GM21723 (cell line): ENCODE results near the gene EIPR1.

ENCODE experiments used
- ATAC-seq: cut with Tn5 transposase; IDR thresholded peaks from one replicate; pipeline ENCODE4 v1.9.1; 2021; ENCODE audit warnings: mild to moderate bottlenecking, moderate library complexity; ENCODE audit not compliant: unreplicated experiment

EIPR1 gene

DNA sequence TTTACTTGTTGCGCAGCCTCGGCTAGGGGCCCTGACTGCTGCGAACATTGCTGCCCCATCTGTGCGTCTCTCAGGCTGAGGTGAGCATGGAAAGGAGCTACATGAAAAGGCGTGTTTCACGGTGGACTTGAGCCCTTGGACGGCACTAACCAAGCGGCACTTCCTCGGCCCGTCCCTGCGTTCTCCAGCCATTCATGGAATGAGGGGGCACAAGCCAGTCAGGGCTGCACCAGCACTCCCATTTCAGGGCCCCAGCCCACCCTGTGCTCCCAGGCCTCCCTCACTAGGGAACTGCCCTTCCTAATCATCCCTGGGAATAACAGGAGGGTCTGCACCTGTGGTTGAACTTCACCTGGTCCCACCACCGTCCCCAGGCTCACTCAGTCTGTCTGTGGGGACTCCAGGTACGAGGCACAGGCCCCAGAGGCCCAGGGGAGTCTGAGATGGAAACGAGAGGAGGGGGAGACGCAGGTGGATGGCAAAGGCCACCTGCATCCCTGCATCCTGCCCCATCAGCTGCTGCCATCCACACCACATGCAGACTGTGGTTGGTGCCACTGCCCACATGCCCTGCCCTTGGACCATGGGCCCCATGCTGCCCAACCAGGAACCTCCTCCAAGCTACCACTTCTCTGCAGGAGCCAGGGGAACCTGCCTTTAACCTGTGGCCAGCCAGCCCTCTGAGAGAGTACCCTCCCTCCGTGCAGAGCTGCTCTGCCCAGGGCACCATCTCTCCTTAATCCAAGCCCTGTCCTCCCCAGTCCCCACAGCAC, 99.7 kb downstream of the EIPR1 start:
- no peak for ATAC-seq

DNA sequence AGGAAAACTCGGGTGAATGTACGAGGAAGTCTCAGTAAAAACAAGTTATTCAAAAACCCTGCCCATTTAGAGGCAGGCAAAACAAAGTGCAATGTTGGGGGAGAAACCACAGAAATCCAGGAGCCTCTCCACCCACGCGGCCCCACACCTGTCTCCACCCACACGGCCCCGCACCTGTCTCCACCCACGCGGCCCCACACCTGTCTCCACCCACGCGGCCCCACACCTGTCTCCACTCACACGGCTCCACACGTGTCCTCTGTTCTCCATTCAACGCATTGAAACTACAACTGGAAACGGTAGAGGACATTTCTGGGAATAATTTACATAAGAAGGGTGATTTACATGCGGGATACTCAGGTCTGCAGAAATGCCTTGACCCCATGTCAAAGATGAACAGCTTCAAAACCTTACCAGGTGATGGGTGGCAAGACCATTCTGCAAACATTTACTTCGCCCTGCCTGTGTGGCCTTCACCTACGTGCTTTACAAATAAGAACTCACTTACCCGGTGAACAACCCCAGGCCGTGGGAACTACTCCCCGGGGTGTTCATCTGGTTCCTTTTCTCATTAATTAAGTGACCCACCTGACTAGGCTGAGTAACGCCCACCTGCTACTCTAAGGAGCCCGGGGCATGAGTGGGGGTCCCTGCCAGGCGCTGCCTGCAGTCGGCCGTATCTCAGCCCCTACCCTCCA, 100.4 kb downstream of the EIPR1 start:
- ATAC-seq, result no peak

DNA sequence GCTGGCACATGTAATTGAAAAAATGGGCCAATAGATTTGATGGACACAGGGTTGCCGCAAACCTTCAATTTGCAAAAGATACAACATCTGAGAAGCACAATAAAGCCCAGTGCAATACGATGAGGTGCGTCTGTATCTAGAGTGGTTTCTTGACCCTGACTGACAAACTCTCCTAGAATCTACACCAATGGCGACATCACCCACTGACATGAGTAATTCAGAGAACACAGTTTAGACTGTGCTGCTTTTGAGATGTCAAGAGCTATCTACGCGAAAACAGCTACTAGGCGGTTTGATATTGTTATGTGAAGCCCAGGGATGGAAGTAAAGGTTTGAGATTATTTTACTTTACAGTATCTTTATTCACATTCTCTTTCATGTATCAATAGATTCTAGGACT, 104.9 kb downstream of the EIPR1 start:
- no peak for ATAC-seq

DNA sequence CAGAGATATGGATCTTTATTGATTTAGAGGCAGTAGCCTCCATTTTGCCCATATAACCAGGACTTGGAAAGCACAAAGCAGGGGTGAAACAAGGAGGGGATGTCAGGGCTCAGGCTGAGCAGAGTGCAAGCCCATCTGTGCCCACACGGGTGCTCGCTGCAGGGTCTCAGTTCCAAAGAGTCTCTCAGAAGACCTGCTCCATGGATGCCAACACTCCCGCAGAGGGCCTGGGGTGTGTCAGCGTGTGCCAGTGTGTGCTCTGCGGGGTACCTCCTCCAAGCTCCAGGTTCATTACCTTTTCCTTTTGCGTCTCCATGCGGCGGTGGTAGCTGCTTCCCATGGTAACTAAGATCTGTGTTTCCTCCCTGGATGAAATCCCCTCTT, 107.5 kb downstream of the EIPR1 start:
- no peak for ATAC-seq

DNA sequence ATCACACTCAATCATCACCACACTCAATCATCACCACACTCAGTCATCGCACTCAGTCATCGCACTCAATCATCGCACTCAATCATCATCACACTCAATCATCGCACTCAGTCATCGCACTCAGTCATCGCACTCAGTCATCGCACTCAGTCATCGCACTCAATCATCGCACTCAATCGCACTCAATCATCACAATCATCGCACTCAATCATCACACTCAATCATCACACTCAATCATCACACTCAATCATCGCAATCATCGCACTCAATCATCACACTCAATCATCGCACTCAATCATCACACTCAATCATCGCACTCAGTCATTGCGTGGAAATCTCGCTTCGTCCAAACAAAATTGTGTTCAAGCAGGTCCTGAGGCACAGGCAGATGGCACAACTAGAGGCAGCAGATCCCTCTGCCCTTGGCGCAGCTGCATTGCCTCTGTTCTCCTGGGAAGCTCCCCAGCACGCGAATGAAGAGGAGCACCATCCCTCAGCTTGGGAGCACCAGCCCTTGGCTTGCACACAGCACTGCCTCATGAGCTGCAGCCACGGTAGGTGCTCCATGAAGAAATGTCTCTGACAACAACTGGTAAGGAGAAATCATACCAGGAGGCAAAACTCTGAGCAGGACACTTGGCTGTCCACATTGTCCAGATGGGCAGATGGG, 108.1 kb downstream of the EIPR1 start:
- no peak for ATAC-seq

DNA sequence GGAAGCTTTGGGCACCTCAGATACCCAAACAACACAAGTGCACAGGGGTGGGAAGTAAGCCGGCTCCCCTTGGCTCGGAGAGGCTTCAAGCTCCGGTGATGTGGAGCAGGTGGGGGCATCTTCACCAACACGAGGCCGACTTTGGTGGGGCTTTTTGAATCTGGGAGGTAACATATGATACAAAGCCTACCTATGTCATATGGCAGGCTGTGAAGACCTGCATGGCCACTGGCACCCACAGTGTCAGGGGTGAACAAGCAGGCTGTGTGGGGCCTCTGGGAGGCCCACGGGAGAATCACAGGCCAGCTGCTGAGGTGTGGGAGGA, 109.0 kb downstream of the EIPR1 start:
- no peak for ATAC-seq

DNA sequence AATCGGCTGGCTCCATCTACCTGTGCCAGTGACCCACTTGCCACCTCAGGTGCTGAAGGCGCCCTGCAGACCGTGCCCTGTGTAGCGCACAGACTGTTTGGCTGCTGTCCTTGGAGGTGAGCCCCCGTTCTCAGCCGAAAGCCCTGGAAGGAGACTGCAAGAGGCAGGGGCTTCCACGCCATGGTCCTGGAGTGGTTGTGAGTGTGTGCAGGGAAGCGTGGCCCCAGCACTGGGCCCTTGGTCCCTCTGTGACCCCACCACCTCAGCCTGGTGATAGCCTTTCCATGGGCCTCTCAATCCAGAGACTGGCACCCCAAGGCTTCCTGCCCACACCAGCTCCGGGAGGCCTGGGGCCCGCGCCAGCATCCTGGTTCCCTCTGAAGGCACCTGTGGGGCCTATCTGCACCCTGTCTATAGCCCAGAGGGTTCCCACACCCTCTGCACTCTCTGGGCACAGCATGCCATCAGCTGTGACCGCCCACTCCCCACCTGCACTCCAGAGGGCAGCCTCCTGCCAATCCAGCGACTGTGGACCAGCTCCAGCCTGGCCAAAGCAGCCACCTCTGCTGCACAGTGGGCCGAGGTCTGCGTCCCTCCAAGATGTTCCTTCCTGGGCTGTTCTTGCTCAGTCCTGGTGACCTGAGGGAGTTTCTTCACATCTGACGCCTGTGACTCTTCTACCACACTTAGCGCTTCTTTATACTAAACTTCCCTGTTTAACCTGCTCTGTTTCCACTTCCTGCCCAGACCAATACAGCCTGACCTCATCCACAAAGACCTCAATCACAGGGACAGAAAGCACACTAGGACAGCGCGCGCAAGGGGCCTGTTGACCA, 109.5 kb downstream of the EIPR1 start:
- ATAC-seq, result no peak

DNA sequence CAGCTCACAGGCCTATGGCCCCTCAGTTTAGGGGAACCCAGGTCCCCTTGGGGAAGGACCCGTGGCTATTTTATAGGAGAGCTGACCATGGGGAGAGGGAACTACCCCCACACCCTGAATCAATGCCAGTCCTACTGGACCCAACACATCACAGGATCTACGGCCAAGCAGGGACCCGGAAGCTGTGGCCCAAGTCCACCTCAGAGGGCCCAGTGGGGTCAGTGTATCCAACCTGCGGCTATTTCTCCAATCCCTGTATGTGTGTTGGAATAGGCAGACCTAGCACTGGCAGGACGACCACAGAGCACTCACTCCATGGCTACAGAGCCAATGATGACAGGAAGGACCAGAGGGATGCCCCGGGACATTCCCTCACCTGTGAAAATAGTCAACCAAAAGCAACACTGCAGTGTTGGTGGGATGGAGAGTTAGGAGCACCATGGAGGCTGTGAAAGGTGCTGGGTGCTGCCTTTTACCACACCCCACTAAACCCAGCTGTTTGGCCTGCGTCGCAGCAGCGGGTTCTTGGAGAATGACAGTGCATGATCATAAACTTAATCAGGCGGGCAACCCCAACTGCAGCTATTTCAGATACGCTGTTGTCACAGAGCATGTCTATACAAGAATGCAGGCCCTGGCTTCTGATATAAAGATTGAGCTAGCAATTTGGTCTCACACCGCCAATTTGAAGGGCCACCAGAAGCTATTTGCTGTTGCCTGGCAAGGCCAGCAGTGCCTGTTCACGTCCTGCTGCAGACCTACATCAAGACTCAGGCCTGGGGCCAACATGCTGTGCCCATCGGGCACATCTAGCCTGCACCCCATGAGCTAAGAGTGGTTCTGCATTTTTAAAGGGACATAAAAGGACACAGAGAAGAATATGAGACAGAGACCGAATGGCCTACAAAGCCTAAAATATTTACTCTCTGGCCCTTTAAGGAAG, 110.4 kb downstream of the EIPR1 start:
- no peak for ATAC-seq

DNA sequence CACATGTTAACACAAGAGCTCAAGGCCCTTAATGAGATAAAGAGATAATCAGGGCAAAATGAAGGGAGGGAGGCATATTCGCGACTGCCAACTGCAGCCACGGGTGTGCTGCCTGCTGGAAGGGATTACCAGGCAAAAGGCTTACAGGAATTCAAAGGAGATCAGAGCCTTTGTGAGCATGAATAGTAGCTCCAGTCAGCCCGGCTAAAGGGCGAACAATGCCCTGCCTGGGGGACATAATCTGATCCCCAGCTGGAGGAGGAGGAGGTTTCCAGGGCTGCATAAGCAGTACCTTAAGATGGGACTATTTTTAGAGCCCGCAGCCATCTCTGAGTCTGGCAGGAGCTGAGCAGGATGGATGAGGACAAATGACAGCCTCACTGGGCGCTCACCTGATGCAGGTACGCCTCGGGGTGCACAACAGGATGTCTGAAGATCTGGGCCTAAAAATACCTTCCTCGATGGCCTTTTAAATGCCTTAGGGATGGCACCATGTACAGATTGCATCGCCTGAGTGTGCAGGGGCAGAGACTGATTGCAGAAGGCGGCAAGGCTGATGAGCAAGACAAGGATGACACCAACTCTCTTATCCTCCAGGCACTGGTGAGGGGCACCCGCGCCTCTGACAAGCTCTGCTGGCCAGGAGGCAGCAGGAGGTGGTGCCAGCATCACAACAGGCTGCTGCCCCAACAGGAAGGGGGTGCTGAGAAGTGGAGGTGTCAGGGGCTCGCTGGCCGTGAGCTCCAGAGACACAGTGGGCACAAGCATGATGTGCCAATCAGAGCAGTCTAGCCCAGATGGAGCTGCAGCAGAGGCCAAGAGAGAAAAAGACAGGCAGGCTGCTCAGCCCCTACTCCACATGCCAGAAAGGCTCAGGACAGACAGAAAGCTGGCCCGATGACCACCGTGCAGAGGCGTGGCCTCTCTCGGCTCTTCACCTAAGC, 111.4 kb downstream of the EIPR1 start:
- ATAC-seq, result no peak

DNA sequence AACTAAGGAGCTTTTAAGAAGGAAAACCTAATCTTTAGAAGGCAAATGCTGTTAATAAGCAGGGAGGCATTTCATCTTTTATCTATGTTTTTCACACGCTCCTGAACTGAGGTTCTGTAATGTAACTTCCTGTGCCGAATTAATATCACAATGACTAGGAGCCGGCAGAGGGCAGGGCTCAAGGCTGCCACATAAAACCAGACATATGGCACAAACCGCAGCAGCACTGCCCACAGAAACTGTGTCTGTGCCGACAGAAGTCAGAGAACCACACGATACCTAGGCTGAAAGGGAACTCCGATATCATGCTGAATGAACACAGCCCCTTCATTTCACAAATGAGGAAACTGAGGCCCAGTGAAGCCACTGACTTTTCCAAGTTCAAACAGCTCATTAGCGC, 112.1 kb downstream of the EIPR1 start:
- ATAC-seq, result no peak

DNA sequence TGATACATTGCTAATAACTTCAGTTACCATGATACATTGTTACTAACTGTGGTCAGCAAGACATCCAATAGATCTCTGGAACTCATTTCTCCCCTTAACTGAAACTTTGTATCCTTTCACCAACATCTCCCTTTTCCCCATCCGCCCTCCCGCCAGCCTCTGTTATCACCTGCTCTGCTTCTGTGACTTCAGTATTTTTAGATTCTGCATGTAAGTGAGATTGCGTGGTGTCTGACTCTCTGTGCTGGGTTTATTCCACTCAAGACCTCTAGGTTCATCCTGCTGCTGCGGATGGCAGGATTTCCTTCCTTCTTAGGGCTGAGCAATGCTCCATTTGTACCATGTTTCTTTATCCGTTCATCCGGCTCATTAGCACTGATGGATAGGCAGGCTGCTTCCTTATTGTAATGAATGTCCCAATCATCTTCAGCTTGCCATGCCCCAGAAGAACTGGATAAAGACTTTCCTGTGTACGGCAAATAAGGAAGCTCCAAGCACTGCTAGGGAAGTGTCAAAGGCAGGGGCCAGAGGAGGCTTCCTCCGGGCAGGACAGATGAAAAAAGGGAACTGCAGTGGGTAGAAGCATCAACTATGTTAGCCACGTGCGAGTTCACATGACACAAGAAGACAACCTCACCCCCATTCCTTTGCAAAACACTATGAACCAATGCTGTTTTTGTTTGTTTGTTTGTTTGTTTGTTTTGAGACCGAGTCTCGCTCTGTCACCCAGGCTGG, 113.4 kb downstream of the EIPR1 start:
- no peak for ATAC-seq

DNA sequence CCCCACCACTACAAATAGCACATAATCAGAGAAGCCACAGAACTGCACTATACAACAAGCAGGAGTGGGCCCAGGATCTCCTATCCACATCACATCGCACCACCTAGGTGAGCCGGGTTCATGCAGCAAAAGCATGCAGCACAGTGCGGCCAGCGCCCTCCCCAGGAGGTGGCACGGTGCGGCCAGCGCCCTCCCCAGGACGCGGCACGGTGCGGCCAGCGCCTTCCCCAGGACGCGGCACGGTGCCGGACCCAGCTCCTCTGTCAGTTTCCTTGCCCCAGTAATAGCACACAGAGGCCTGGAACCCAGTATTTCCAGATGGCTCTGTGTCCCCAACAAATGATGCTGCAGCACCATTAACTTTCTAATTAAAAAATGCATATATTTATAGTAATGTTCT, 114.1 kb downstream of the EIPR1 start:
- no peak for ATAC-seq

DNA sequence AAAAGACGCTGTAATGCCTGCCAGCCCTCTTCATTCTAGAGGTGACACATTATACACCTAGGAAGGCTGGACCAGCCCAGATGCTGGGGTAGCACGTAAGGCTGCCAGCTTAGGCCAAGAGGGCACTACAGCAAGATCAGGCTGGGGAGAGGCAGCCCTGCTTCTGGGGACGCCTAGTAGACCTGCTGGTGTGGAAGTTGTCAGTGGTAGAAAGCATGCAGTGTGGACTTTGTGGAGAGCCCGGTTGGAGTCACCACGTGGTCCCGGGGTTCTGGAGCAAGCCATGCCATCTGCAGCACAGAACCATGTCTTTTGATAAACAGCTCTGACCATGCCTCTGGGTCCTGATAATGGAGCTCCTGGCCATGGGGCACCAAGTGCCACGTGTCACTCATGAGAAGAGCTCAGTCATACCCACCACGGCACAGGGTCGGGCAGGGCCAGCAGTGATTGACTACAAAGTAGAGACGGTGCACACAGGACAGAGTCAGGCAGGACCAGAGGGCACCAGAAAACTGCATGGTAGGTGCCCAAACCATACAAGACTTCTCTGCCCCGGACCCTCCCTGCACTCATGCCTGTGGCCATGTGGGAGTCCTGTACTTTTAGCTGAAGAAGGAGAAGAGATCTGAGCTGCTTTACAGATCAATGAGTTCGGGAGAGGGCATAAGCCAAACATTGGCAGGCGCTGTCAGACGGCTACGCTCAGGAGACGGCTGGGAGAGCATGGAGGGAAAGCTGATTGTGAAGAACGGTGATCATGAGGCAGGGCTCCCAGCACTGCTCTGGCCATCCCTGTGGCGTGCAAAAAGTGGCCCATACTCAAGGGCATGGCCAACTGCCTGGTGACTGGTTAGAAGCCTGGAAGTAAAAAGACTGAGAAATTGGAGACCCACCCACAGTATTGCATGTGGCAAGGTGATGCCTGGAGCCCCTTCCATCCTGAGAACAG, 114.9 kb downstream of the EIPR1 start:
- ATAC-seq, result no peak

DNA sequence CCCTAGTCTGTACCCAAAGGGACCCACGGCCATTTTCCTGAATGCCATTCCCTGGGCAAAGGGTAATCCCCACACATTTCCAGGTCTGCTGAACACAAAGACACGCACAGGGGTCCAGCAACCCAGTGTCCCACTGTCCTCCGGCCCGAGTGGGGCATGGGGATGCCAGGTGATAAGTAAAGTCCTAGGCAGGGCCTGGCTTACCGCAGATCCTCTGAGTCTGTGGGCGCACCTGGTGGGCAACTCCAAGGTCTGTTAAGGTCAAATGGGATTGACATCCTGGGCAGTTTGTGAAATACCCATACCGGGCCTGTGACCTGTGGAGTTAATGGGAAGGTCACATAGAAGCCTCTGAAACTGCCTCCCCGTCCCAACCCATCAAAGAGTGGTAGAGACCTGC, 116.1 kb downstream of the EIPR1 start:
- ATAC-seq, result no peak

DNA sequence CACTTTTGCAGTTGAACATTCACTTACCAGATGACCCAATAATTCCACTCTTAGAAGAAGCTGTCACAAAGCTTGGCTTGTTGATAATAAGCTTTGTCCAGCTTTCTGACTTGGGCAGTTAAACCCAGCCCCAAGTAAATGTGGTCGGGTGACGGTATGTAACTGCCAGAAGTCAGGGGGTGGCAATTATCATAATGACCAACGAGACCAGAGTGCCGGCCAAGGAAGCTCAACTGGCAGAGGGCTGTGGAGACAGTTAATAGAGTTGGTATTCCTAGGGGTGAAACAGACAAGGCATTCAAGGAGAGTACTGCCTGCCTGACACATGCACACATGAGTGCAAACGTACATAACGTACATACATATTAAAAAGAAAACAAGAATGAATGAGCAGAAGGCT, 116.7 kb downstream of the EIPR1 start:
- ATAC-seq, result no peak

DNA sequence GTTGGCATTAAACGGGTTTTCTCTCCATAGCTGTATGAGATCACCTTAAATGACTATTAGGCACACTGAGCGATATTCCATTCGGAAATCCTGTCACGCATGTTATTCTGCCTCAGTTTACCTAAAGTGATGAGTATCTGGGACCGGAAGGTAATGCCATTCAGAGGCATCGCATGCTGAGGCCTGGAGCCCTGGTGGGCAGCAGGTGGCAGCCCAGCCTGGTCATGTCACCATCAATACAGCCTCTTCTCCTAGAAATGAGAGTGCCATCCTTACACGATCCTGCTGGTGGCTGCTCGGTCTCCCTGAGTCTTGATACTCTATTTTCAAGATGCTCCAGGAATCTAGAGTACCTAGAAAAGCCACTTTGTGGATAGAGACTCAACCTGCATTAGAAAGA, 119.8 kb downstream of the EIPR1 start:
- ATAC-seq, result no peak

DNA sequence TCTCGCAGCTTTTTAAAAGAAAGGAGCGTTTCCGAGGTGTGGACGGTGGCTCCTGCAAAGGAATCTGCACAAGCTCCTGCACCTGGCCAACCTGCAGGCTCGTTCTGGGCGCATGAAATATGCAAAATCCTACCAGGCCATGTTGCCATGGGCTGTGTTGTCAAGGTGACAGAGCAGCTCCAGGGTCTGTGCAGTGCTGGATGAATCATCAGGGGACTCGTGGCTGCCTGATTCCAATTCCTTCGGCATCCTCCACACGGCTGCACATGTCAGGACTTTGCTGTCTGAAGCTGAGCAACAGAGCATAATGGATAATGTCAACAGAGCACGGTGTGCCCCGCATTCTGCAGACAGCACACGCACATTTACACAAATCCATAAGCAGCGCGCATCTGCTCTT, 120.5 kb downstream of the EIPR1 start:
- no peak for ATAC-seq
